Stomach (tissue), 19 donors: Measurements from ENCODE around the gene CXCL11. TPM values are rescaled to one million over a fixed set of nuclear protein-coding genes. Genes with fewer than 3 reads are reported as not detected.

ENCODE experiments used
- DNase-seq, 2 donors: peaks; one replicate each; pipeline versions ENCODE4 v3.0.0 to v3.0.0-alpha.2; 2013 to 2019
- H3K27ac ChIP-seq, 5 donors: fragments of 200-600 bp in 4 of 5; sonication (generic) in 4 of 5; one replicate each; pipeline ENCODE4 v1.5.1; 2013 to 2019; ENCODE audit warnings: mild to moderate bottlenecking in 1 of 5, moderate library complexity in 1 of 5
- H3K27me3 ChIP-seq, 3 donors: fragments of 200-600 bp; sonication (generic); one replicate each; pipeline ENCODE4 v1.5.1; 2017 to 2019; ENCODE audit warnings: mixed run types in 1 of 3
- H3K36me3 ChIP-seq, 4 donors: fragments of 200-600 bp; sonication (generic); 1 replicate in 3 of 4; 2 replicates in 1 of 4; pipeline ENCODE4 v1.5.1; 2016 to 2019
- H3K4me1 ChIP-seq, 4 donors: fragments of 200-600 bp; sonication (generic); one replicate each; pipeline ENCODE4 v1.5.1; 2016 to 2019
- H3K4me3 ChIP-seq, 4 donors: fragments of 200-600 bp; sonication (generic) in 3 of 4; one replicate each; pipeline ENCODE4 v1.5.1; 2016 to 2019; ENCODE audit warnings: mild to moderate bottlenecking in 1 of 4
- H3K9me3 ChIP-seq, 4 donors: fragments of 200-600 bp; sonication (generic); one replicate each; pipeline ENCODE4 v1.5.1; 2016 to 2019
- CTCF ChIP-seq, 7 experiments: fragments of 450-650 bp in 4 of 7; fragments of 200-600 bp in 3 of 7; sonication (generic) in 3 of 7; IDR thresholded peaks; one replicate each; pipeline ENCODE4 v1.5.1; 2016 to 2019; ENCODE audit warnings: antibody characterized with exemption in 7 of 7, control low read depth in 2 of 7, mild to moderate bottlenecking in 1 of 7
- EP300 ChIP-seq: sonication (generic); formaldehyde crosslinking; IDR thresholded peaks from one replicate; pipeline ENCODE4 v1.6.1; 2017; ENCODE audit warnings: antibody characterized with exemption
- POLR2A ChIP-seq, 4 donors: fragments of 450-650 bp; IDR thresholded peaks; one replicate each; pipeline ENCODE4 v1.6.1; 2016; ENCODE audit warnings: antibody characterized with exemption in 4 of 4, control low read depth in 2 of 4, mild to moderate bottlenecking in 1 of 4, moderate library complexity in 1 of 4
- POLR2AphosphoS5 ChIP-seq, 3 donors: sonication (generic); formaldehyde crosslinking; IDR thresholded peaks; one replicate each; pipeline ENCODE4 v1.6.1; 2016; ENCODE audit warnings: antibody characterized with exemption in 3 of 3
- WGBS, 5 donors: extraction: QIAGEN DNeasy Blood & Tissue Kit in 3 of 5; methylation state at CpG; one replicate each; pipeline versions ENCODE4 v1.1.5 to v1.1.7; 2013 to 2018; 5-methylcytosine and 5-hydroxymethylcytosine counted together
- intact Hi-C: fragments of 100-400 bp; cut with DNase I; formaldehyde crosslinking; loops from one replicate; pipeline ENCODE4 v1.15.1; 2023; ENCODE audit warnings: low total_unique reads
- long read RNA-seq, 10 donors: transcript quantifications; one replicate each; lab custom pipeline, GENCODE V29; 2026
- polyA plus RNA-seq, 3 donors: library from polyadenylated mRNA; stranded (reverse); fragments of 200-250 nt; gene quantifications; one replicate each; pipeline ENCODE4 v1.2.3, GENCODE V29; 2013
- total RNA-seq, 5 donors: library from RNA; depleted of rRNA; stranded (reverse); fragments of >200 nt; gene quantifications; one replicate each; pipeline versions ENCODE4 v1.1.0 to v1.2.3, GENCODE V29; 2014 to 2016
- donor health status: healthy with polysubstance abuse.
- donor health status: Bipolar disorder and iron deficiency.
- donor health status: healthy.

The CXCL11 gene
- total RNA-seq, result 1 to 10 TPM in 1 of 5 donors, under 1 TPM in 1, not detected in 3; 0.43 to 1.3 TPM
- polyA plus RNA-seq, result 1 to 10 TPM in 1 of 3 donors, under 1 TPM in 1, not detected in 1; 0.19 to 3.4 TPM
- long read RNA-seq, donor 1, result 0 reads
- long read RNA-seq, donor 2, result 0 reads
- long read RNA-seq, donor 3, result 0 reads
- long read RNA-seq, donor 4, result 0 reads
- long read RNA-seq, donor 5, result 0 reads
- long read RNA-seq, donor 6, result 0 reads
- long read RNA-seq, donor 7, result 0 reads
- long read RNA-seq, donor 8, result 0 reads
- long read RNA-seq, donor 9, result 0 reads
- long read RNA-seq, donor 10, result 0 reads

GRCh38 chr4:76035799-76036380, at the start of gene CXCL11:
Gene CXCL11 (minus strand): TSS chr4:76036070. CDS start chr4:76035987, 83 bp downstream.
- intact Hi-C loops, result no loop called here
- Histone ChIP-seq H3K27ac (no peak within 1 kb of the TSS), H3K4me1 (peaks cover 0 to 12% (median 0%) of the 10 kb centered on the region in 4 donors), H3K27me3 (no peaks in the 10 kb centered on the region), H3K36me3 (no peaks in the 10 kb centered on the region), H3K9me3 (no peaks in the 10 kb centered on the region), H3K4me3 (no peak within 1 kb of the TSS)
- TF ChIP-seq EP300 (no peak), POLR2AphosphoS5 (IDR thresholded peaks at IDR 0.05) (no peak), CTCF (IDR thresholded peaks at IDR 0.05) (no peak), POLR2A (IDR thresholded peaks at IDR 0.05) (no peak)
- DNase-seq, result no peak
- WGBS, 5 donors, result 47 to 68% (median 52%) methylated on average over 2 of the region's 2 CpGs

GRCh38 chr4:76084542-76084941, 48.7 kb upstream of the CXCL11 start:
- no peak overlapping the region for H3K4me3 ChIP-seq
- H3K27me3 ChIP-seq, result no peaks in the 10 kb centered on the region
- no peaks in the 10 kb centered on the region for H3K9me3 ChIP-seq
- no peak for DNase-seq
- no peak overlapping the region for H3K27ac ChIP-seq
- TF ChIP-seq POLR2A (IDR thresholded peaks at IDR 0.05) (no peak), POLR2AphosphoS5 (IDR thresholded peaks at IDR 0.05) (no peak), EP300 (no peak), CTCF (IDR thresholded peaks at IDR 0.05) (no peak)
- H3K36me3 ChIP-seq, result no peaks in the 10 kb centered on the region
- whole genome bisulfite sequencing, 5 donors, result 76 to 95% (median 87%) methylated on average over 1 of the region's 1 CpG
- intact Hi-C loops, result no loop called here
- peaks cover 0 to 11% (median 4%) of the 10 kb centered on the region in 4 donors for H3K4me1 ChIP-seq

GRCh38 chr4:76083386-76083988, 47.6 kb upstream of the CXCL11 start:
- Histone ChIP-seq H3K4me3 (no peak overlapping the region), H3K27me3 (no peaks in the 10 kb centered on the region), H3K27ac (no peak overlapping the region), H3K4me1 (peaks cover 0 to 11% (median 4%) of the 10 kb centered on the region in 4 donors), H3K9me3 (no peaks in the 10 kb centered on the region), H3K36me3 (no peaks in the 10 kb centered on the region)
- DNase-seq, result no peak
- TF ChIP-seq EP300, result no peak
- no peak for TF ChIP-seq POLR2AphosphoS5 (IDR thresholded peaks at IDR 0.05)
- WGBS, 5 donors, result 79 to 86% (median 82%) methylated on average over 3 of the region's 3 CpGs
- intact Hi-C loops, result no loop called here

- intact Hi-C loops, result no loop called here
- no peak for DNase-seq
- no peaks in the 10 kb centered on the region for H3K9me3 ChIP-seq
- H3K4me3 ChIP-seq, result no peak overlapping the region
- H3K27me3 ChIP-seq, result no peaks in the 10 kb centered on the region
- H3K27ac ChIP-seq, result no peak overlapping the region
- 57 to 74% (median 67%) methylated on average over 4 of the region's 4 CpGs for WGBS, 5 donors
- TF ChIP-seq POLR2AphosphoS5 (IDR thresholded peaks at IDR 0.05) (no peak), POLR2A (IDR thresholded peaks at IDR 0.05) (no peak), EP300 (no peak), CTCF (IDR thresholded peaks at IDR 0.05) (no peak)
- no peaks in the 10 kb centered on the region for H3K36me3 ChIP-seq
- no peaks in the 10 kb centered on the region for H3K4me1 ChIP-seq
Observed at GRCh38 chr4:76078033-76078613, 42.3 kb upstream of the CXCL11 start.
